ENCODE results near the gene GPC5. TPM values are rescaled to one million over a fixed set of nuclear protein-coding genes. Genes with fewer than 3 reads are reported as not detected.

Gene GPC5
- total and polyA plus RNA-seq, 2 experiments from 2014 or later: 0.32 TPM; not detected in 1

- Histone ChIP-seq H3K9ac (no peak overlapping the region), H3K27me3 (replicated peaks; ENCODE audit: insufficient read depth) (no peaks in the 10 kb centered on the region), H3K9me3 (ENCODE audit: low read depth) (no peaks in the 10 kb centered on the region), H4K20me1 (ENCODE audit: insufficient read depth) (no peaks in the 10 kb centered on the region), H3K79me2 (ENCODE audit: insufficient read depth) (no peaks in the 10 kb centered on the region), H3K9me2 (ENCODE audit: insufficient read depth) (no peaks in the 10 kb centered on the region), H3F3A (ENCODE audit: insufficient read depth) (no peaks in the 10 kb centered on the region), H3K4me3 (no peak overlapping the region), H3K36me3 (ENCODE audit: low read depth) (no peaks in the 10 kb centered on the region), H3K4me1 (ENCODE audit: insufficient read depth) (no peaks in the 10 kb centered on the region), H3K27ac (no peak overlapping the region), H2AFZ (no peak overlapping the region), H3K4me2 (ENCODE audit: unreplicated experiment) (no peak overlapping the region)
- TF ChIP-seq EZH2 (IDR thresholded peaks at IDR 0.05; ENCODE audit: insufficient read depth, poor library complexity, severe bottlenecking) (no peak), EZH2phosphoT487 (IDR thresholded peaks at IDR 0.05; ENCODE audit: insufficient read depth, low read depth) (no peak)
- WGBS, 2 experiments (ENCODE audit: low coverage in 1 of 2, low lambda C conversion rate in 2 of 2, missing lambda C conversion rate in 2 of 2): 0 to 2% methylated on average over 3 of the region's 3 CpGs
- DNase-seq: no peak
- in situ Hi-C loops (cut with MboI): no loop called here
These were observed 347.5 kb downstream of the GPC5 start for GRCh38 chr13:91745967-91746366.

GRCh38 chr13:91747186-91747585 is 348.8 kb downstream of the GPC5 start:
- no peak overlapping the region for H2AFZ ChIP-seq
- H3K36me3 ChIP-seq (ENCODE audit: low read depth): no peaks in the 10 kb centered on the region
- DNase-seq: no peak
- H4K20me1 ChIP-seq (ENCODE audit: insufficient read depth): no peaks in the 10 kb centered on the region
- no peak overlapping the region for H3K4me2 ChIP-seq (ENCODE audit: unreplicated experiment)
- H3K9me2 ChIP-seq (ENCODE audit: insufficient read depth): no peaks in the 10 kb centered on the region
- no peaks in the 10 kb centered on the region for H3F3A ChIP-seq (ENCODE audit: insufficient read depth)
- H3K27ac ChIP-seq: no peak overlapping the region
- WGBS, 2 experiments (ENCODE audit: low coverage in 1 of 2, low lambda C conversion rate in 2 of 2, missing lambda C conversion rate in 2 of 2): 5 to 8% methylated on average over 2 of the region's 2 CpGs
- no peaks in the 10 kb centered on the region for H3K27me3 ChIP-seq (replicated peaks; ENCODE audit: insufficient read depth)
- no peaks in the 10 kb centered on the region for H3K4me1 ChIP-seq (ENCODE audit: insufficient read depth)
- H3K9me3 ChIP-seq (ENCODE audit: low read depth): no peaks in the 10 kb centered on the region
- H3K4me3 ChIP-seq: no peak overlapping the region
- H3K79me2 ChIP-seq (ENCODE audit: insufficient read depth): no peaks in the 10 kb centered on the region
- in situ Hi-C loops (cut with MboI): no loop called here
- TF ChIP-seq EZH2 (IDR thresholded peaks at IDR 0.05; ENCODE audit: insufficient read depth, poor library complexity, severe bottlenecking) (no peak), EZH2phosphoT487 (IDR thresholded peaks at IDR 0.05; ENCODE audit: insufficient read depth, low read depth) (no peak)
- H3K9ac ChIP-seq: no peak overlapping the region

GRCh38 chr13:91748416-91749089 is 350.1 kb downstream of the GPC5 start:
- Histone ChIP-seq H3K27ac (no peak overlapping the region), H3K9ac (no peak overlapping the region), H3K4me1 (ENCODE audit: insufficient read depth) (no peaks in the 10 kb centered on the region), H3K9me3 (ENCODE audit: low read depth) (no peaks in the 10 kb centered on the region), H3K4me3 (no peak overlapping the region), H3F3A (ENCODE audit: insufficient read depth) (no peaks in the 10 kb centered on the region), H4K20me1 (ENCODE audit: insufficient read depth) (no peaks in the 10 kb centered on the region), H3K36me3 (ENCODE audit: low read depth) (no peaks in the 10 kb centered on the region), H3K9me2 (ENCODE audit: insufficient read depth) (no peaks in the 10 kb centered on the region), H3K27me3 (replicated peaks; ENCODE audit: insufficient read depth) (no peaks in the 10 kb centered on the region), H2AFZ (no peak overlapping the region), H3K4me2 (ENCODE audit: unreplicated experiment) (no peak overlapping the region), H3K79me2 (ENCODE audit: insufficient read depth) (no peaks in the 10 kb centered on the region)
- WGBS, 2 experiments (ENCODE audit: low coverage in 1 of 2, low lambda C conversion rate in 2 of 2, missing lambda C conversion rate in 2 of 2): 36 to 37% methylated on average over 4 of the region's 4 CpGs
- TF ChIP-seq EZH2phosphoT487 (IDR thresholded peaks at IDR 0.05; ENCODE audit: insufficient read depth, low read depth) (no peak), EZH2 (IDR thresholded peaks at IDR 0.05; ENCODE audit: insufficient read depth, poor library complexity, severe bottlenecking) (no peak)
- no peak for DNase-seq
- in situ Hi-C loops (cut with MboI): no loop called here

DNA sequence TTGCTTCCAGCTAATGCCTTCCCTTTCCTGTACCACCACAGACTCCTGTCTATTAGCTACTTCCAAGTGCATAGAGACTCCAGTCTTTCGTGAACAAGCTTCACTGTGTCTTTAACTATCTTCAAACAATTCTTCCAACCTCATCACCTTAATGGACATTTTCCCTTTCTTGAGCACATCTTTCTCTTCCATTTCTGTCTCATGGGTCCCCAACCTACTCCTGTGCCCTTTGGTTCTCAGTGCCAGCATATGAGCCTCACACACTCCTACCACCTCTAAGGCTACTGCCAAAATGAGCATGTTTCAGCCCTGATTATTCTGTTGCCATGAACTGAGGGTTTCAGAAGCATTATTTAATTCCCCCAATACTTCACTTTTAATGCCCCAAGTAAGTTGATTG is 360.3 kb downstream of the GPC5 start:
- H3K27ac ChIP-seq: no peak overlapping the region
- H3K27me3 ChIP-seq (replicated peaks; ENCODE audit: insufficient read depth): no peaks in the 10 kb centered on the region
- no peak overlapping the region for H3K9ac ChIP-seq
- H3K79me2 ChIP-seq (ENCODE audit: insufficient read depth): no peaks in the 10 kb centered on the region
- TF ChIP-seq EZH2phosphoT487 (IDR thresholded peaks at IDR 0.05; ENCODE audit: insufficient read depth, low read depth) (no peak), EZH2 (IDR thresholded peaks at IDR 0.05; ENCODE audit: insufficient read depth, poor library complexity, severe bottlenecking) (no peak)
- DNase-seq: no peak
- in situ Hi-C loops (cut with MboI): no loop called here
- no peaks in the 10 kb centered on the region for H3K9me2 ChIP-seq (ENCODE audit: insufficient read depth)
- H3K4me1 ChIP-seq (ENCODE audit: insufficient read depth): no peaks in the 10 kb centered on the region
- H3K4me3 ChIP-seq: no peak overlapping the region
- H2AFZ ChIP-seq: no peak overlapping the region
- H3K9me3 ChIP-seq (ENCODE audit: low read depth): no peaks in the 10 kb centered on the region
- H4K20me1 ChIP-seq (ENCODE audit: insufficient read depth): no peaks in the 10 kb centered on the region
- H3K36me3 ChIP-seq (ENCODE audit: low read depth): no peaks in the 10 kb centered on the region
- WGBS, 2 experiments (ENCODE audit: low coverage in 1 of 2, low lambda C conversion rate in 2 of 2, missing lambda C conversion rate in 2 of 2): 0 to 14% methylated on average over 1 of the region's 1 CpG
- no peak overlapping the region for H3K4me2 ChIP-seq (ENCODE audit: unreplicated experiment)
- no peaks in the 10 kb centered on the region for H3F3A ChIP-seq (ENCODE audit: insufficient read depth)

All from GM23248 (cell line).